SK-N-SH (cell line): ENCODE data around the gene BAAT. TPM values are rescaled to one million over a fixed set of nuclear protein-coding genes. Genes with fewer than 3 reads are reported as not detected.
A peak's percentile ranks its signal among the peaks of the same experiment; 100 is the strongest.

ENCODE experiments used
- CTCF ChIA-PET: fragments of 300-600, 350-600 bp; formaldehyde crosslinking; extraction: SDS; loops from one replicate; lab custom pipeline; 2021; lab: Yijun Ruan, JAX
- POLR2A ChIA-PET: fragments of 350-600 bp; sonication (Branson Sonifier 250); formaldehyde crosslinking; extraction: SDS; loops from one replicate; lab custom pipeline; 2020; ENCODE audit warnings: antibody characterized with exemption, inconsistent platforms; lab: Yijun Ruan, JAX
- DNase-seq: peaks from one replicate; pipeline ENCODE4 v3.0.0; 2012
- H2AFZ ChIP-seq: fragments of 200-600 bp; sonication (generic); 2 replicates; pipeline ENCODE4 v1.8.1; 2016; ENCODE audit warnings: antibody characterized with exemption, mild to moderate bottlenecking, low read depth
- H3F3A ChIP-seq: fragments of 200-600 bp; sonication (generic); replicated peaks from 2 replicates; pipeline ENCODE3; 2016; ENCODE audit warnings: antibody characterized with exemption, mild to moderate bottlenecking; ENCODE audit not compliant: insufficient read depth
- H3K27ac ChIP-seq, 2 experiments: fragments of 200-500 bp in 1 of 2; fragments of 200-600 bp in 1 of 2; sonication (Bioruptor generic) in 1 of 2; sonication (generic), shearing (Covaris generic) in 1 of 2; 2 replicates each; pipeline versions ENCODE4 v1.5.1 to v1.6.1; 2014 to 2016; ENCODE audit warnings: low read depth in 2 of 2, inconsistent platforms in 1 of 2, low read length in 1 of 2, mild to moderate bottlenecking in 1 of 2, mixed read lengths in 1 of 2
- H3K27me3 ChIP-seq: fragments of 200-600 bp; sonication (generic), shearing (Covaris generic); 2 replicates; pipeline ENCODE4 v1.6.1; 2016; ENCODE audit warnings: mixed run types; ENCODE audit not compliant: insufficient read depth
- H3K36me3 ChIP-seq, 2 experiments: fragments of 200-500 bp in 1 of 2; fragments of 200-600 bp in 1 of 2; sonication (Bioruptor generic) in 1 of 2; sonication (generic) in 1 of 2; replicated peaks in 1 of 2; 2 replicates each; pipeline versions ENCODE3 to v1.5.1; 2014 to 2016; ENCODE audit warnings: low read length in 1 of 2, mild to moderate bottlenecking in 1 of 2; ENCODE audit not compliant: insufficient read depth in 2 of 2, control insufficient read depth in 1 of 2
- H3K4me1 ChIP-seq, 2 experiments: fragments of 200-500 bp in 1 of 2; fragments of 200-600 bp in 1 of 2; sonication (Bioruptor generic) in 1 of 2; sonication (generic), shearing (Covaris generic) in 1 of 2; 2 replicates each; pipeline versions ENCODE4 v1.5.1 to v1.6.1; 2014 to 2016; ENCODE audit warnings: low read depth in 1 of 2, low read length in 1 of 2, mixed run types in 1 of 2; ENCODE audit not compliant: insufficient read depth in 2 of 2, control insufficient read depth in 1 of 2
- H3K4me2 ChIP-seq: fragments of 200-600 bp; sonication (generic), shearing (Covaris generic); 2 replicates; pipeline ENCODE4 v1.6.1; 2017; ENCODE audit warnings: mixed run types
- H3K4me3 ChIP-seq, 2 experiments: fragments of 200-500 bp in 1 of 2; fragments of 200-600 bp in 1 of 2; sonication (Bioruptor generic) in 1 of 2; sonication (generic), shearing (Covaris generic) in 1 of 2; 2 replicates each; pipeline versions ENCODE4 v1.5.1 to v1.8.1; 2014 to 2016; ENCODE audit warnings: low read depth in 2 of 2, inconsistent platforms in 1 of 2, low read length in 1 of 2, mild to moderate bottlenecking in 1 of 2, mixed read lengths in 1 of 2, moderate library complexity in 1 of 2
- H3K79me2 ChIP-seq: fragments of 200-600 bp; sonication (generic); 2 replicates; pipeline ENCODE4 v1.8.1; 2017; ENCODE audit warnings: mild to moderate bottlenecking; ENCODE audit not compliant: insufficient read depth
- H3K9ac ChIP-seq: fragments of 200-600 bp; sonication (generic); 2 replicates; pipeline ENCODE4 v1.6.1; 2017; ENCODE audit warnings: mixed run types
- H3K9me2 ChIP-seq: fragments of 200-600 bp; sonication (generic); 2 replicates; pipeline ENCODE4 v1.6.1; 2017; ENCODE audit warnings: mixed run types
- H3K9me3 ChIP-seq: fragments of 200-600 bp; sonication (generic); 2 replicates; pipeline ENCODE4 v1.6.1; 2017; ENCODE audit warnings: mixed run types, mild to moderate bottlenecking, moderate library complexity
- H4K20me1 ChIP-seq: fragments of 200-600 bp; sonication (generic); 2 replicates; pipeline ENCODE4 v1.6.1; 2017; ENCODE audit warnings: mild to moderate bottlenecking, mixed run types; ENCODE audit not compliant: insufficient read depth
- EP300 ChIP-seq, 2 experiments: IDR thresholded peaks; 2 replicates each; pipeline versions ENCODE4 v1.4.0 to v1.6.1; 2012; ENCODE audit warnings: borderline replicate concordance in 1 of 2, low read depth in 1 of 2, low read length in 1 of 2
- FOXJ3 ChIP-seq: sonication (generic); formaldehyde crosslinking; IDR thresholded peaks from 2 replicates; pipeline ENCODE4 v1.5.1; 2020; ENCODE audit warnings: mild to moderate bottlenecking, missing genetic modification reagents
- GABPA ChIP-seq: IDR thresholded peaks from 2 replicates; pipeline ENCODE4 v1.4.0; 2012; ENCODE audit warnings: low read depth, mild to moderate bottlenecking
- JUND ChIP-seq: IDR thresholded peaks from 2 replicates; pipeline ENCODE4 v1.4.0; 2012
- MAX ChIP-seq: IDR thresholded peaks from 2 replicates; pipeline ENCODE4 v1.4.0; 2012; ENCODE audit warnings: low read depth
- MXI1 ChIP-seq: IDR thresholded peaks from 2 replicates; pipeline ENCODE4 v1.6.1; 2012; ENCODE audit warnings: mild to moderate bottlenecking, low read depth, low read length, improper control_type of control experiment
- PBX3 ChIP-seq: IDR thresholded peaks from 2 replicates; pipeline ENCODE4; 2012
- RAD21 ChIP-seq: IDR thresholded peaks from 2 replicates; pipeline ENCODE4 v1.6.1; 2012; ENCODE audit warnings: mild to moderate bottlenecking, low read length
- RCOR1 ChIP-seq: fragments of 150-350 bp; IDR thresholded peaks from 2 replicates; pipeline ENCODE4 v1.6.1; 2017; ENCODE audit warnings: antibody characterized with exemption, low read length
- REST ChIP-seq: IDR thresholded peaks from 2 replicates; pipeline ENCODE4 v1.6.1; 2012; ENCODE audit warnings: mild to moderate bottlenecking, low read depth, low read length, moderate library complexity
- SMC3 ChIP-seq: IDR thresholded peaks from 2 replicates; pipeline ENCODE4 v1.6.1; 2012; ENCODE audit warnings: low read depth, low read length, improper control_type of control experiment
- TAF1 ChIP-seq: IDR thresholded peaks from 2 replicates; pipeline ENCODE4 v1.6.1; 2012; ENCODE audit warnings: low read depth, mild to moderate bottlenecking, low read length, moderate library complexity, borderline replicate concordance
- TCF12 ChIP-seq: IDR thresholded peaks from 2 replicates; pipeline ENCODE4 v1.4.0; 2012
- YY1 ChIP-seq: IDR thresholded peaks from 2 replicates; pipeline ENCODE4 v1.4.0; 2012; ENCODE audit warnings: low read depth, mild to moderate bottlenecking
- ZBTB33 ChIP-seq: IDR thresholded peaks from 2 replicates; pipeline ENCODE4 v1.4.0; 2012; ENCODE audit warnings: low read depth, borderline replicate concordance
- WGBS: methylation state at CpG from one replicate; pipeline ENCODE4 v1.1.6; 2017; ENCODE audit warnings: low lambda C conversion rate; 5-methylcytosine and 5-hydroxymethylcytosine counted together
- polyA plus RNA-seq, 3 experiments: library from polyadenylated mRNA; depleted of rRNA; stranded (reverse); fragments of >200 nt; gene quantifications; 2 replicates each; pipeline ENCODE4 v1.2.3, GENCODE V29; 2012
- TF ChIP-seq, protein P1 (sequence below): fragments of 200-600 bp; sonication (generic); IDR thresholded peaks from 2 replicates; pipeline ENCODE4 v1.6.1; 2017; ENCODE audit warnings: antibody characterized with exemption, mild to moderate bottlenecking, moderate library complexity
- TF ChIP-seq, protein P2 (sequence below): fragments of 150-350 bp; IDR thresholded peaks from 2 replicates; pipeline ENCODE4 v1.6.1; 2017; ENCODE audit warnings: antibody characterized with exemption, low read length, low read depth, borderline replicate concordance

BAAT gene
- polyA plus RNA-seq, 1 of the 3 experiments (the other 2 are of a cell fraction): 0.02 TPM

DNA sequence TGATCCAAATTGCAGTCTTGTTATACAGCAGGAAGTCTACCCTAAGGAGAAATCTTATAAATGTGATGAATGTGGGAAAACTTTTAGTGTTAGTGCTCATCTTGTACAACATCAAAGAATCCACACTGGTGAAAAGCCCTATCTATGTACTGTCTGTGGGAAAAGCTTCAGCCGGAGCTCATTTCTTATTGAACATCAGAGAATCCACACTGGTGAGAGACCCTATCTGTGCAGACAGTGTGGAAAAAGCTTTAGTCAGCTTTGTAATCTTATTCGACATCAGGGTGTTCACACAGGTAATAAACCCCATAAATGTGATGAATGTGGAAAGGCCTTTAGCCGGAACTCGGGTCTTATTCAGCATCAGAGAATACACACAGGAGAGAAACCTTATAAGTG is 24.3 kb upstream of the BAAT start (continued):
- TF ChIP-seq JUND (no peak), PBX3 (no peak), TCF12 (no peak), FOXJ3 (CRISPR knock-in tag) (no peak), YY1 (no peak)
- TF ChIP-seq, protein P1, sequence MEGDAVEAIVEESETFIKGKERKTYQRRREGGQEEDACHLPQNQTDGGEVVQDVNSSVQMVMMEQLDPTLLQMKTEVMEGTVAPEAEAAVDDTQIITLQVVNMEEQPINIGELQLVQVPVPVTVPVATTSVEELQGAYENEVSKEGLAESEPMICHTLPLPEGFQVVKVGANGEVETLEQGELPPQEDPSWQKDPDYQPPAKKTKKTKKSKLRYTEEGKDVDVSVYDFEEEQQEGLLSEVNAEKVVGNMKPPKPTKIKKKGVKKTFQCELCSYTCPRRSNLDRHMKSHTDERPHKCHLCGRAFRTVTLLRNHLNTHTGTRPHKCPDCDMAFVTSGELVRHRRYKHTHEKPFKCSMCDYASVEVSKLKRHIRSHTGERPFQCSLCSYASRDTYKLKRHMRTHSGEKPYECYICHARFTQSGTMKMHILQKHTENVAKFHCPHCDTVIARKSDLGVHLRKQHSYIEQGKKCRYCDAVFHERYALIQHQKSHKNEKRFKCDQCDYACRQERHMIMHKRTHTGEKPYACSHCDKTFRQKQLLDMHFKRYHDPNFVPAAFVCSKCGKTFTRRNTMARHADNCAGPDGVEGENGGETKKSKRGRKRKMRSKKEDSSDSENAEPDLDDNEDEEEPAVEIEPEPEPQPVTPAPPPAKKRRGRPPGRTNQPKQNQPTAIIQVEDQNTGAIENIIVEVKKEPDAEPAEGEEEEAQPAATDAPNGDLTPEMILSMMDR: no peak

GRCh38 chr9:101408374-101409078 is 23.7 kb upstream of the BAAT start:
- peaks cover 4% of the 10 kb centered on the region for H3F3A ChIP-seq
- H3K9me2 ChIP-seq: no peaks in the 10 kb centered on the region
- no peak for DNase-seq
- no peak overlapping the region for H3K27ac ChIP-seq
- no peak overlapping the region for H3K4me2 ChIP-seq
- no peak for TF ChIP-seq GABPA
- no peak for TF ChIP-seq TCF12
- TF ChIP-seq RAD21: no peak
- TF ChIP-seq TAF1: no peak
- TF ChIP-seq, protein P2, sequence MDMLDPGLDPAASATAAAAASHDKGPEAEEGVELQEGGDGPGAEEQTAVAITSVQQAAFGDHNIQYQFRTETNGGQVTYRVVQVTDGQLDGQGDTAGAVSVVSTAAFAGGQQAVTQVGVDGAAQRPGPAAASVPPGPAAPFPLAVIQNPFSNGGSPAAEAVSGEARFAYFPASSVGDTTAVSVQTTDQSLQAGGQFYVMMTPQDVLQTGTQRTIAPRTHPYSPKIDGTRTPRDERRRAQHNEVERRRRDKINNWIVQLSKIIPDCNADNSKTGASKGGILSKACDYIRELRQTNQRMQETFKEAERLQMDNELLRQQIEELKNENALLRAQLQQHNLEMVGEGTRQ: no peak
- no peak for TF ChIP-seq EP300 (IDR thresholded peaks at IDR 0.05; ENCODE audit: borderline replicate concordance in 1 of 2, low read depth in 1 of 2, low read length in 1 of 2)
- TF ChIP-seq MXI1: no peak
- TF ChIP-seq RCOR1: no peak
- no peak for TF ChIP-seq ZBTB33
- no peak for TF ChIP-seq FOXJ3 (CRISPR knock-in tag)
- TF ChIP-seq SMC3: no peak
- no peak for TF ChIP-seq REST
- TF ChIP-seq MAX: no peak
- ChIA-PET CTCF (no interaction called here), POLR2A (no interaction called here)
- peaks cover 52 to 75% of the 10 kb centered on the region in 2 experiments for H3K36me3 ChIP-seq
- no peaks in the 10 kb centered on the region for H3K4me1 ChIP-seq
- H3K9ac ChIP-seq: no peak overlapping the region
- no peaks in the 10 kb centered on the region for H3K79me2 ChIP-seq
- H3K4me3 ChIP-seq: peak overlapping the region in 1 of 2 experiments; percentile 9; a peak in 1 of 4 replicates
- H3K9me3 ChIP-seq: peaks cover 58% of the 10 kb centered on the region
- no peaks in the 10 kb centered on the region for H3K27me3 ChIP-seq
- no peaks in the 10 kb centered on the region for H4K20me1 ChIP-seq
- WGBS: 95% methylated on average over 5 of the region's 5 CpGs
- no peak overlapping the region for H2AFZ ChIP-seq
